Fibroblast of pulmonary artery (primary cell): Measurements from ENCODE around the gene OR2L13.

Experiments
- DNase-seq: peaks from one replicate; pipeline ENCODE4 v3.0.0-alpha.2; 2010; ENCODE audit warnings: low read depth
- H3K4me3 ChIP-seq: replicated peaks from 2 replicates; pipeline ENCODE4 v1.5.1; 2011; ENCODE audit warnings: low read depth, mild to moderate bottlenecking, control low read depth, low read length, moderate library complexity
- TF ChIP-seq, protein P1 (sequence below): IDR thresholded peaks from 2 replicates; pipeline ENCODE4 v1.5.1; 2011; ENCODE audit warnings: mild to moderate bottlenecking, control low read depth, low read length, inconsistent platforms; ENCODE audit errors: missing control alignments

Gene OR2L13, protein sequence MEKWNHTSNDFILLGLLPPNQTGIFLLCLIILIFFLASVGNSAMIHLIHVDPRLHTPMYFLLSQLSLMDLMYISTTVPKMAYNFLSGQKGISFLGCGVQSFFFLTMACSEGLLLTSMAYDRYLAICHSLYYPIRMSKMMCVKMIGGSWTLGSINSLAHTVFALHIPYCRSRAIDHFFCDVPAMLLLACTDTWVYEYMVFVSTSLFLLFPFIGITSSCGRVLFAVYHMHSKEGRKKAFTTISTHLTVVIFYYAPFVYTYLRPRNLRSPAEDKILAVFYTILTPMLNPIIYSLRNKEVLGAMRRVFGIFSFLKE

DNA sequence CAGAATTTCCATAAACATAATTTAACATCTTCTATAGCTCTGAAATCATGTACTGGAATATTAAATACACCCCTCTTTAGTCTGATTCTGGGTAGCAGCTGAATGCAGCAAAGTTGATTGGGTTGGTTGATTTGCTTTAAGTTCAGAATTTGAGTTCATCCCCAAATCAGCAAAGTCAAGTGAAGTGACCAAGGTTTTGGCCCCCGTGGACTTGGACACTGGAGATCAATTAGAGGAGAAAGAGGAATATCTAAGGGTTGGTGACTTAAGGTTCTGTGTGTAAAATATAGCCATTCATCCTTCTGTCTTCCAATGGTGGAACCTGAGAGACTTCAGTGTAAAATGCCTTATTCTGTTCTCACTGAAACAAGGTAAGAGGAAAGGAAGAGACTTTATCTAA, at the start of gene OR2L13:
Gene OR2L13, plus strand, starts transcription at position 301 of the 400 bp plus-strand sequence. CDS start 4,192 bp downstream, outside the sequence.
- no peak within 1 kb of the TSS for H3K4me3 ChIP-seq
- TF ChIP-seq, protein P1, sequence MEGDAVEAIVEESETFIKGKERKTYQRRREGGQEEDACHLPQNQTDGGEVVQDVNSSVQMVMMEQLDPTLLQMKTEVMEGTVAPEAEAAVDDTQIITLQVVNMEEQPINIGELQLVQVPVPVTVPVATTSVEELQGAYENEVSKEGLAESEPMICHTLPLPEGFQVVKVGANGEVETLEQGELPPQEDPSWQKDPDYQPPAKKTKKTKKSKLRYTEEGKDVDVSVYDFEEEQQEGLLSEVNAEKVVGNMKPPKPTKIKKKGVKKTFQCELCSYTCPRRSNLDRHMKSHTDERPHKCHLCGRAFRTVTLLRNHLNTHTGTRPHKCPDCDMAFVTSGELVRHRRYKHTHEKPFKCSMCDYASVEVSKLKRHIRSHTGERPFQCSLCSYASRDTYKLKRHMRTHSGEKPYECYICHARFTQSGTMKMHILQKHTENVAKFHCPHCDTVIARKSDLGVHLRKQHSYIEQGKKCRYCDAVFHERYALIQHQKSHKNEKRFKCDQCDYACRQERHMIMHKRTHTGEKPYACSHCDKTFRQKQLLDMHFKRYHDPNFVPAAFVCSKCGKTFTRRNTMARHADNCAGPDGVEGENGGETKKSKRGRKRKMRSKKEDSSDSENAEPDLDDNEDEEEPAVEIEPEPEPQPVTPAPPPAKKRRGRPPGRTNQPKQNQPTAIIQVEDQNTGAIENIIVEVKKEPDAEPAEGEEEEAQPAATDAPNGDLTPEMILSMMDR, result no peak
- DNase-seq, result no peak

DNA sequence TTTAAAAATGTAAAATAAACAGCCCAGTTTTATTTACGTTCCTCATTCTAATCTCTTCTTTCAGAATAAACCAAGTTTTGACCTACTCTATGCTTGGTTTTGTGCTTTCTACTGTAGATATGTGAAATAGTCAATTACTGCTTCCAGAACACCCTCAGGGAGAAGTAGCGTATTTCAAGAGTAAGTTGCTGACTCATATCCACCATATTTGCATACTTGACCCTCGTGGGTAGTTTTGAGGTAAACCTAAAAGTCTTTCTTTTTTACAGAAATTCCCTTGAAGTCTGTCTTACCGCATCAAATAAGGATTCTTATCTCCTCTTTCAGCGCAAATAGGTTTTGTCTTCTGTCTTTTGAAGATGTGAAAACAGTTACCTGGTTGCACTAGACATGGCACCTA, 49.8 kb upstream of the OR2L13 start:
- no peak for DNase-seq
- H3K4me3 ChIP-seq, result no peak overlapping the region
- TF ChIP-seq, protein P1, result no peak

DNA sequence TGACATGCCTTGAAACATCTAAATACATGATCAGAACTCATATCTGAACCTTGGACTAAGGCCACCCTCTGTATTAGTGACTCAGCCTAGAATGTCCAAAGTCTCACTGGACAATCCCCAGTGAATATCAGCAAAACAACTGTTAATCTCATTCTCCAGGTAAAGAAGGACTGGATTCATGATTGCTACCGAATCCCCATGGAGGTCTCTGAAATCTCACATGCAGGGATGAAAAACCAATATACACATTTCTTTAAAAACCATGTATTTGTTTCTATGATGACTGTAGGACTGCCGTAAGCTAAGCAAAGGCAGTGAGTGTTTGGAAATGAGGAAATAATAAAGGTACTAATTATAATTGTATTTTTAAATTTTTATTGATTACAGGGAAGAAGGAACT, 48.4 kb upstream of the OR2L13 start, which contains the start of gene OR2L3:
Gene OR2L3, plus strand, starts transcription at position 301 of the 400 bp plus-strand sequence. CDS start 13,846 bp downstream, outside the sequence.
- H3K4me3 ChIP-seq, result no peak within 1 kb of the TSS
- DNase-seq, result no peak
- TF ChIP-seq, protein P1, result no peak

DNA sequence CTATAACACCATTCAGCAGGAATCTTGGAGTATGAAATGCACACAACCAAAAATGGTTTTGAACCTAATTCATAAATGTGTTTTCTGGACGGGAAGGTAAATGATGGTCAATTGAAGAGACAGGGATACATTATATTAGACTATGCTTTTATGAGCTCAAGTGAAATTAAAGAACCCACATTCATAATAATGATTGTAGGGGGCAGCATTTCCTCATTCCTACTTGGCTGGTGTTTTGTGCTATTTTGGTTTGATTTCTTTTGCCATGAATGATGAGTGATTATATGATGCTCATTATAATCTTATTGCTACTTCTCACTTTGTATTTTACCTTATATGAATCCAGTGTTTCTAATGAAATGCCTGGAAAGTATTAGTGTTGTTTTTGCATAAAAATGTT, 48.0 kb upstream of the OR2L13 start:
- no peak for DNase-seq
- TF ChIP-seq, protein P1, result no peak

DNA sequence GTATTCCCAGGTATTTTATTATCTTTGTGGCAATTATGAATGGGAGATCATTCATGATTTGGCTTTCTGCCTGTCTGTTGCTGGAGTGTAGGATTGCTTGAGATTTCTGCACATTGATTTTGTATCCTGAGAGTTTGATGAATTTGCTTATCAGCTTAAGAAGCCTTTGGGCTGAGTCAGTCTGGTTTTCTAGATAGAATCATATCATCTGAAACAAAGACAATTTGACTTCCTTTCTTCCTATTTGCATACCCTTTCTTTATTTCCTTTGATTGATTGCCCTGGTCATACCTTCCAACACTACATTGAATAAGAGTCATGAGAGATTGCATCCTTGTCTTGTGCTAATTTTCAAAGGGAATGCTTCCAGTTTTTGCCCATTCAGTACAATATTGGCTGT, 40.3 kb upstream of the OR2L13 start:
- no peak overlapping the region for H3K4me3 ChIP-seq
- TF ChIP-seq, protein P1, result no peak
- DNase-seq, result no peak

More for the DNA sequence above, 48.0 kb upstream of the OR2L13 start:
- no peak overlapping the region for H3K4me3 ChIP-seq

DNA sequence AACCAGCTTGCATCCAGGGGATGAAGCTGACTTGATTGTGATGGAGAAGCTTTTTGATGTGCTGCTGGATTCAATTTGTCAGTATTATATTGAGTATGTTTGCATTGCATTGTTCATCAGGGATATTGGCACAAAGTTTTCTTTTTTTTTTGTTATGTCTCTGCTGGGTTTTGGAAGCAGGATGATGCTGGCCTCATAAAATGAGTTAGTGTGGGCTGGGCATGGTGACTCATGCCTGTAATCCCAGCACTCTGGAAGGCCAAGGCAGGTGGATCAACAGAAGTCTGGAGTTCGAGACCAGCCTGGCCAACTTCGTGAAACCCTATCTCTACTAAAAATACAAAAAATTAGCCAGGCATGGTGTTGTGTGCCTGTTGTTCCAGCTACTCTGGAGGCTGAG, 39.7 kb upstream of the OR2L13 start:
- TF ChIP-seq, protein P1, result no peak
- DNase-seq, result no peak
- no peak overlapping the region for H3K4me3 ChIP-seq

DNA sequence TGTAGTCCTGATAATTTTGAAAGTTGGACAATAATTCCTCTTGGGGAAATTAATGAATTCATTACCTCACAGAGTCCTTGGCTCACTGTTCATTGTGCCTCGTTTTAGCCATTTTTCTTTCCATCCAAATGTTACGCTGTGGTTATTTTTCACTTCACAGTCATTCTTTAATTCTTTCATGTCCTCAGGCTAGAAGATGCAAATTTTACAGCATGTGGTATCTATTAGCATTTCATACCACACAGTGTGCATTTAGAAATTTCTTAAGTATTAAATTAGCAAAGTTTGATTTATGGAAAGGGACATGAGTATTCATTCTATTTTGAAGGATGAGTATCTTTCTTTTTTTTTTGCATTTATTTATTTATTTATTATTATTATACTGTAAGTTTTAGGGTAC, 29.9 kb upstream of the OR2L13 start:
- no peak for DNase-seq
- no peak overlapping the region for H3K4me3 ChIP-seq
- TF ChIP-seq, protein P1, result no peak
